GM21723 (cell line): ENCODE data around the gene SCUBE1.

Experiments used
- ATAC-seq: cut with Tn5 transposase; IDR thresholded peaks from one replicate; pipeline ENCODE4 v1.9.1; 2021; ENCODE audit warnings: mild to moderate bottlenecking, moderate library complexity; ENCODE audit not compliant: unreplicated experiment

SCUBE1 gene

GRCh38 chr22:43180670-43181069 is 162.5 kb downstream of the SCUBE1 start:
- ATAC-seq, result no peak

- ATAC-seq, result no peak
Observed at GRCh38 chr22:43179911-43180195, 163.3 kb downstream of the SCUBE1 start.

- ATAC-seq, result no peak
Observed at GRCh38 chr22:43179146-43179910, 163.8 kb downstream of the SCUBE1 start.

- no peak for ATAC-seq
Observed at GRCh38 chr22:43177479-43177878, 165.7 kb downstream of the SCUBE1 start.

- no peak for ATAC-seq
Observed at GRCh38 chr22:43176090-43176489, 167.1 kb downstream of the SCUBE1 start.

GRCh38 chr22:43174941-43175531 is 168.1 kb downstream of the SCUBE1 start:
- no peak for ATAC-seq

GRCh38 chr22:43173976-43174720 is 169.0 kb downstream of the SCUBE1 start:
- ATAC-seq, result no peak

- no peak for ATAC-seq
Observed at GRCh38 chr22:43173566-43173965, 169.6 kb downstream of the SCUBE1 start.

GRCh38 chr22:43172191-43172590 is 171.0 kb downstream of the SCUBE1 start:
- ATAC-seq, result no peak

- no peak for ATAC-seq
Observed at GRCh38 chr22:43171607-43172006, 171.6 kb downstream of the SCUBE1 start.

- no peak for ATAC-seq
Observed at GRCh38 chr22:43171019-43171491, 172.1 kb downstream of the SCUBE1 start.

GRCh38 chr22:43170131-43170480 is 173.1 kb downstream of the SCUBE1 start:
- no peak for ATAC-seq

GRCh38 chr22:43169310-43170130 is 173.7 kb downstream of the SCUBE1 start:
- no peak for ATAC-seq

- ATAC-seq, result no peak
Observed at GRCh38 chr22:43168471-43169309, 174.5 kb downstream of the SCUBE1 start.

GRCh38 chr22:43167001-43167589 is 176.1 kb downstream of the SCUBE1 start:
- no peak for ATAC-seq

- no peak for ATAC-seq
Observed at GRCh38 chr22:43166132-43166930, 176.8 kb downstream of the SCUBE1 start.

GRCh38 chr22:43164636-43165035 is 178.5 kb downstream of the SCUBE1 start:
- ATAC-seq, result no peak

- ATAC-seq, result no peak
Observed at GRCh38 chr22:43163241-43163795, 179.9 kb downstream of the SCUBE1 start.
